RWPE1 (cell line): ENCODE results near the gene WFDC12.
"Not testable (repeated sequence)": the region's sequence is repeated elsewhere in the genome, so short reads cannot be mapped to it uniquely, and the experiment has no call there.

Source experiments
- CTCF ChIA-PET: fragments of 350-600 bp; sonication (Branson Sonifier 250); formaldehyde crosslinking; extraction: SDS; loops from one replicate; lab custom pipeline; 2021; lab: Yijun Ruan, JAX
- POLR2A ChIA-PET: fragments of 400-600 bp; formaldehyde crosslinking; extraction: SDS; loops from one replicate; lab custom pipeline; 2020; ENCODE audit warnings: antibody characterized with exemption; ENCODE audit not compliant: low non-redundant PET; lab: Yijun Ruan, JAX
- DNase-seq: peaks from one replicate; pipeline ENCODE4 v3.0.0; 2012; ENCODE audit warnings: low spot score
- H3K27ac ChIP-seq: fragments of 450-650 bp; 2 replicates; pipeline ENCODE4 v1.5.1; 2017
- TF ChIP-seq, protein P1 (sequence below): fragments of 450-650 bp; conservative IDR thresholded peaks from 2 replicates; pipeline ENCODE4 v1.5.1; 2017; ENCODE audit warnings: low read depth, mild to moderate bottlenecking

The WFDC12 gene

GRCh38 chr20:45154183-45154582, 29.9 kb upstream of the WFDC12 start:
- ChIA-PET POLR2A (no interaction called here), CTCF (no interaction called here)
- DNase-seq: no peak
- TF ChIP-seq, protein P1, sequence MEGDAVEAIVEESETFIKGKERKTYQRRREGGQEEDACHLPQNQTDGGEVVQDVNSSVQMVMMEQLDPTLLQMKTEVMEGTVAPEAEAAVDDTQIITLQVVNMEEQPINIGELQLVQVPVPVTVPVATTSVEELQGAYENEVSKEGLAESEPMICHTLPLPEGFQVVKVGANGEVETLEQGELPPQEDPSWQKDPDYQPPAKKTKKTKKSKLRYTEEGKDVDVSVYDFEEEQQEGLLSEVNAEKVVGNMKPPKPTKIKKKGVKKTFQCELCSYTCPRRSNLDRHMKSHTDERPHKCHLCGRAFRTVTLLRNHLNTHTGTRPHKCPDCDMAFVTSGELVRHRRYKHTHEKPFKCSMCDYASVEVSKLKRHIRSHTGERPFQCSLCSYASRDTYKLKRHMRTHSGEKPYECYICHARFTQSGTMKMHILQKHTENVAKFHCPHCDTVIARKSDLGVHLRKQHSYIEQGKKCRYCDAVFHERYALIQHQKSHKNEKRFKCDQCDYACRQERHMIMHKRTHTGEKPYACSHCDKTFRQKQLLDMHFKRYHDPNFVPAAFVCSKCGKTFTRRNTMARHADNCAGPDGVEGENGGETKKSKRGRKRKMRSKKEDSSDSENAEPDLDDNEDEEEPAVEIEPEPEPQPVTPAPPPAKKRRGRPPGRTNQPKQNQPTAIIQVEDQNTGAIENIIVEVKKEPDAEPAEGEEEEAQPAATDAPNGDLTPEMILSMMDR: no peak
- no peak overlapping the region for H3K27ac ChIP-seq

- TF ChIP-seq, protein P1: no peak
- H3K27ac ChIP-seq: no peak overlapping the region
- DNase-seq: no peak
- CTCF ChIA-PET: interaction anchor here (0.8 kb wide), 1 partner anchor 14 kb away, joined by 4 read pairs; no protein-coding TSS in a partner anchor
- POLR2A ChIA-PET: no interaction called here
Observed at GRCh38 chr20:45153752-45154151, 29.5 kb upstream of the WFDC12 start.

DNA sequence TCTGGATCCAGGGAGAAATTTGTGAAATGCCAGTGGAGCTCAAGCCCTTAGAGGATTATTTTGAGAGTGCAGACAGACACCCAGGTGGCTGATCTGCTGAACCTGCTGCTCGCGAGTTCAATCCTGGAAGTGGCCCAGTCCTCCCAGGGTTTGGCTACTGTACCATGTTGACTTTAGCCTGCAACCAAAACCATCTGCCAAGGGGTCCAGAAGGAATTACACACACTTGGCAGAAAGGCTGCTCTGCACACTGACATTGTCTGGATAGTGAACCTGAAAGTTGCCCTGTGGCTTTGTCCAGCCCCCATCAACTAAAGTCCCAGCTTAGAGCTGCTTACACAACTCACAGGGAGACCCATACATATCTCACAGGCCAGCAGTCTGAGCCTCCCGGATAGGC, 28.9 kb upstream of the WFDC12 start:
- POLR2A ChIA-PET: no interaction called here
- H3K27ac ChIP-seq: no peak overlapping the region
- TF ChIP-seq, protein P1: no peak
- CTCF ChIA-PET: interaction anchor here (0.6 to 1.0 kb wide), 5 partner anchors 14 to 201 kb away, joined by 3 to 4 read pairs (median 4); no protein-coding TSS in a partner anchor
- DNase-seq: no peak

DNA sequence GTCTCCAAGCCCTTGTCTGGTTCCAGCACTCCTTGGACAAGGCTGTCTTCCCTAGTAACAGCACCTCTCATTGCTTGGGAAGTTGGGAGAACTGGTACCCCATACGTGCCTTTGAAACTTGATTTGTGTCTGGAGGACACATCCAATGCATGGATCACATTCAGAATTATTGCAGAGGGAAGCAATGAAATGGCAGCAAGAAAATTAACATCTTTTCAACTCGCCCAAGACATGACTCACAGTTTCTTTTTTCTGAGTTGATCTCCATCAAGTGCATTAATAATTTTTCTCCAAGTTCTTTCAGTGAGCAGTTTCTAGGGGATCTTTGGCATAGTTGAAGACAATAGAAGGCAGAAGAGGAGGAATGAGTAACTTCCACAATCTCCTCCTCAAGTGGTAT, 28.1 kb upstream of the WFDC12 start:
- no peak overlapping the region for H3K27ac ChIP-seq
- ChIA-PET CTCF (interaction anchor here (0.7 to 1.0 kb wide), 2 partner anchors 14 to 192 kb away, joined by 3 to 4 read pairs; no protein-coding TSS in a partner anchor), POLR2A (no interaction called here)
- TF ChIP-seq, protein P1: no peak
- no peak for DNase-seq

- ChIA-PET CTCF (interaction anchor here (0.6 to 3.1 kb wide), 2 partner anchors 10 to 159 kb away, joined by 3 to 14 read pairs; partner anchors contain the start of gene MATN4), POLR2A (no interaction called here)
- H3K27ac ChIP-seq: no peak overlapping the region
- DNase-seq: no peak
- TF ChIP-seq, protein P1: no peak
Observed at GRCh38 chr20:45149062-45149461, 24.8 kb upstream of the WFDC12 start.

DNA sequence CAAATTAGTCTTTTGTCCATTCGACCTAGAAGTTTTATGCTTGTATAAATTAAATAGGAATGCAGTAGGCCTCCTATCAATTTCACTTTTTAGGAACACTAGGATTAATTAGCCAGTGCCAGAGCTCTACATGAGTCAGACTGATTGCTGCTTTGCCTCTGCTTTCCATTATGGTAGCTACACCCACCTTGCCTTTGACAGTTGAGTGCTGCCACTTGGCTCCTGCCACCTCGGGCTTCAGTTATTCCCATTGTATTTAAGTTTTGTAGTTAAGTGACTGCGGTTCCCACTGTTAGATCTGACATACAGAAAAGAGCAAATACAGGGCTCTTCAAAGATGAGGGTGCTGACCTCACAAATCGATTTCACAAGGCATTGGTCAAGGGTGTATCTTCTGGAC, 16.6 kb upstream of the WFDC12 start:
- TF ChIP-seq, protein P1: no peak
- no peak for DNase-seq
- POLR2A ChIA-PET: interaction anchor here (1.3 kb wide), 1 partner anchor 17 kb away, joined by 3 read pairs; no protein-coding TSS in a partner anchor
- no peak overlapping the region for H3K27ac ChIP-seq
- CTCF ChIA-PET: no interaction called here

- H3K27ac ChIP-seq, DNase-seq: not testable (repeated sequence)
- ChIA-PET CTCF (interaction anchor here (0.6 to 2.5 kb wide), 23 partner anchors 11 to 665 kb away, joined by 3 to 109 read pairs (median 5); partner anchors contain the start of genes WFDC12 and WFDC5), POLR2A (interaction anchor here (1.3 kb wide), 1 partner anchor 18 kb away, joined by 3 read pairs; no protein-coding TSS in a partner anchor)
Observed at GRCh38 chr20:45139733-45140375, 15.6 kb upstream of the WFDC12 start.
